ENCODE measurements around the gene BAG3. TPM values are rescaled to one million over a fixed set of nuclear protein-coding genes. Genes with fewer than 3 reads are reported as not detected.

BAG3 gene
- total RNA-seq, 2 donors from 2014 or later = 13.4 to 19.5 TPM

DNA sequence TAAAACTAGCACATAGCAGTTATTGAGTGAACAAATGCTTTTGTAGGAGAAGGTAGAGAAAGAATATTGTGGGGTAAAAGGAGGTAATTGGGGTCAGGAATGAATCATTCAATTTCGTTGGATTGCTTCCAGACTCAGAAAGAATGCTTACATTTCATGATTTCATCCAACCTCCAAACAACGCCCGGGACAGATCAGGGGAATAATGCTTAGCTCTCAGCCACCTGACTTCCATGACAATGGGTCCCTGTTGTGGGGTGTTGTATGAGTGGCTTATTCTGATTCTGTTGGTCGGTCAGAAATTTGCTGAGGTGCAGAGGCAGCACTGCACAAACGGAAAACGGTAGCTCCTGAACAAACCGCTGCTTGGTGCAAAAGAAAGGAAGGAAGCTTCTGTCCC lies 50.7 kb downstream of the BAG3 start:
- no peaks in the 10 kb centered on the region for H3K27me3 Mint-ChIP-seq (ENCODE audit: insufficient read depth)
- Histone ChIP-seq H3K27me3 (ENCODE audit: control insufficient read depth, insufficient read depth, low read length, poor library complexity, severe bottlenecking) (no peaks in the 10 kb centered on the region), H3K9me3 (ENCODE audit: control insufficient read depth, low read length) (peaks cover 7% of the 10 kb centered on the region), H3K36me3 (ENCODE audit: control insufficient read depth, insufficient read depth, low read length) (no peaks in the 10 kb centered on the region), H3K4me1 (ENCODE audit: control insufficient read depth, insufficient read depth, low read length) (no peaks in the 10 kb centered on the region), H3K27ac (ENCODE audit: low read depth, low read length) (no peak overlapping the region), H3K9ac (ENCODE audit: extremely low read depth, low read length, poor library complexity, severe bottlenecking) (no peak overlapping the region), H3K4me3 (ENCODE audit: low read length) (no peak overlapping the region)
- no peaks in the 10 kb centered on the region for H3K4me1 Mint-ChIP-seq
- TF ChIP-seq, protein P1, sequence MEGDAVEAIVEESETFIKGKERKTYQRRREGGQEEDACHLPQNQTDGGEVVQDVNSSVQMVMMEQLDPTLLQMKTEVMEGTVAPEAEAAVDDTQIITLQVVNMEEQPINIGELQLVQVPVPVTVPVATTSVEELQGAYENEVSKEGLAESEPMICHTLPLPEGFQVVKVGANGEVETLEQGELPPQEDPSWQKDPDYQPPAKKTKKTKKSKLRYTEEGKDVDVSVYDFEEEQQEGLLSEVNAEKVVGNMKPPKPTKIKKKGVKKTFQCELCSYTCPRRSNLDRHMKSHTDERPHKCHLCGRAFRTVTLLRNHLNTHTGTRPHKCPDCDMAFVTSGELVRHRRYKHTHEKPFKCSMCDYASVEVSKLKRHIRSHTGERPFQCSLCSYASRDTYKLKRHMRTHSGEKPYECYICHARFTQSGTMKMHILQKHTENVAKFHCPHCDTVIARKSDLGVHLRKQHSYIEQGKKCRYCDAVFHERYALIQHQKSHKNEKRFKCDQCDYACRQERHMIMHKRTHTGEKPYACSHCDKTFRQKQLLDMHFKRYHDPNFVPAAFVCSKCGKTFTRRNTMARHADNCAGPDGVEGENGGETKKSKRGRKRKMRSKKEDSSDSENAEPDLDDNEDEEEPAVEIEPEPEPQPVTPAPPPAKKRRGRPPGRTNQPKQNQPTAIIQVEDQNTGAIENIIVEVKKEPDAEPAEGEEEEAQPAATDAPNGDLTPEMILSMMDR (conservative IDR thresholded peaks at IDR 0.05) = no peak
- no peaks in the 10 kb centered on the region for H3K36me3 Mint-ChIP-seq (ENCODE audit: low read depth)
- H3K4me3 Mint-ChIP-seq = no peak overlapping the region
- no peak overlapping the region for H3K27ac Mint-ChIP-seq
- 63 to 81% methylated on average over 4 to 7 of the region's 7 CpGs for WGBS, 2 experiments (ENCODE audit: insufficient coverage in 1 of 2, insufficient read length in 1 of 2)
- peaks cover under 1% of the 10 kb centered on the region for H3K9me3 Mint-ChIP-seq
- DNase-seq = no peak

DNA sequence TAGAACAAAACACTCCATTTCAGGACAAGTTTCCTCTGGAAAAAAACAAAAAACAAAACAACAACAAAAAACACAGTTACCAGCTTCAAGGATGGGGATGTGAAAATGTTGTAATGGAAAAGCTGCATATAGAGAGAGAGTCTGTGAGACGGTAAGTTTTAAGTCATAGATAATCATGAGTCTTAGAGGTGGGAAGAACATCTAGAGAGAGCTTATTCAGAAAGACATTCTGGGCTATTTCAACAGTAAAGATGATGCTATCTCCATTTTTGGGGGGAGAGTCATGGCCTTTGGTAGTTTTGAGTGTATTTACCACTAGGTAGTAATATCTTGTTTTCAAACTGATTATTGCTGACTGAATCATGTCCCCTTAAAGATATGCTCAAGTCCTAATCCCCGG lies 51.4 kb downstream of the BAG3 start:
- H3K27me3 Mint-ChIP-seq (ENCODE audit: insufficient read depth) = no peaks in the 10 kb centered on the region
- TF ChIP-seq, protein P1 (conservative IDR thresholded peaks at IDR 0.05) = no peak

DNA sequence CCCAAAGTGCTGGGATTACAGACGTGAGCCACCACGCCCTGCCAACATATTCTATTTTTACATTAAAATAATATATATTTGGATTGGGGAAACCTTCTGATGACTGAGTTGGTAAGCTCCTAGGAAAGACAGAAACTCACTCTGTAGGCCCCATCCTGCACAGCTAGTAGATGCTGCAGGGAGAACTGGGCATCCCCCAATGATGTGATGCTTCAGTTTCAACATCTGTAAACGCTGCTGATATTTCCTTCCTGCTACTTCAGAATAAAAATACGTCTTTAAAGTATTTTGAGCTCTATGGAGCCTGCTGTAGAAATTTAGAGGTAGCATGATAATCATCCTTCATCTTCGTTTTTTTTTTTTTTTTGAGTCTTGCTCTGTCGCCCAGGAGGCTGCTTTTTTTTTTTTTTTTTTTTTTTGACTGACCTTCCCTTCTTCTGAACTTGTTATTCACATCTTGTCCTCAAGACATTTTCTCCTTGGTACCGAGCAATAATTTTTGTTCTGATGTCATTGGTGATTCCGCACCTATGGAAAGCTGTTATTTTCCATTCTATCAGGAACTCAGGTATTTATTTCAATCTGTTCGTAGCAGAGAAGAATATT lies 52.8 kb downstream of the BAG3 start:
- peaks cover 13% of the 10 kb centered on the region for H3K9me3 Mint-ChIP-seq
- no peaks in the 10 kb centered on the region for H3K36me3 Mint-ChIP-seq (ENCODE audit: low read depth)
- H3K4me3 ChIP-seq (ENCODE audit: low read length) = no peak overlapping the region
- no peak for DNase-seq
- H3K4me1 ChIP-seq (ENCODE audit: control insufficient read depth, insufficient read depth, low read length) = no peaks in the 10 kb centered on the region
- H3K9me3 ChIP-seq (ENCODE audit: control insufficient read depth, low read length) = peaks cover 17% of the 10 kb centered on the region
- no peak overlapping the region for H3K9ac ChIP-seq (ENCODE audit: extremely low read depth, low read length, poor library complexity, severe bottlenecking)
- H3K27me3 ChIP-seq (ENCODE audit: control insufficient read depth, insufficient read depth, low read length, poor library complexity, severe bottlenecking) = no peaks in the 10 kb centered on the region
- H3K27ac Mint-ChIP-seq = no peak overlapping the region
- H3K4me3 Mint-ChIP-seq = no peak overlapping the region
- H3K27me3 Mint-ChIP-seq (ENCODE audit: insufficient read depth) = no peaks in the 10 kb centered on the region
- no peaks in the 10 kb centered on the region for H3K36me3 ChIP-seq (ENCODE audit: control insufficient read depth, insufficient read depth, low read length)
- WGBS, 2 experiments (ENCODE audit: insufficient coverage in 1 of 2, insufficient read length in 1 of 2) = 89 to 94% methylated on average over 3 to 7 of the region's 9 CpGs
- no peak overlapping the region for H3K27ac ChIP-seq (ENCODE audit: low read depth, low read length)
- no peaks in the 10 kb centered on the region for H3K4me1 Mint-ChIP-seq
- TF ChIP-seq, protein P1 (conservative IDR thresholded peaks at IDR 0.05) = no peak

More for the DNA sequence above, 51.4 kb downstream of the BAG3 start:
- Histone ChIP-seq H3K36me3 (ENCODE audit: control insufficient read depth, insufficient read depth, low read length) (no peaks in the 10 kb centered on the region), H3K4me3 (ENCODE audit: low read length) (no peak overlapping the region), H3K27me3 (ENCODE audit: control insufficient read depth, insufficient read depth, low read length, poor library complexity, severe bottlenecking) (no peaks in the 10 kb centered on the region), H3K9ac (ENCODE audit: extremely low read depth, low read length, poor library complexity, severe bottlenecking) (no peak overlapping the region), H3K4me1 (ENCODE audit: control insufficient read depth, insufficient read depth, low read length) (no peaks in the 10 kb centered on the region), H3K9me3 (ENCODE audit: control insufficient read depth, low read length) (peaks cover 14% of the 10 kb centered on the region), H3K27ac (ENCODE audit: low read depth, low read length) (no peak overlapping the region)
- WGBS, 2 experiments (ENCODE audit: insufficient coverage in 1 of 2, insufficient read length in 1 of 2) = 96 to 100% methylated on average over 2 of the region's 2 CpGs
- no peak overlapping the region for H3K4me3 Mint-ChIP-seq
- no peaks in the 10 kb centered on the region for H3K36me3 Mint-ChIP-seq (ENCODE audit: low read depth)
- H3K27ac Mint-ChIP-seq = no peak overlapping the region
- H3K9me3 Mint-ChIP-seq = peaks cover 7% of the 10 kb centered on the region
- H3K4me1 Mint-ChIP-seq = no peaks in the 10 kb centered on the region
- no peak for DNase-seq
